Stimulated activated CD8-positive, alpha-beta memory T cell treated with anti-CD3 and anti-CD28 coated beads, Interleukin-15, amount 100 ng/mL, for 24 hours (primary cell): ENCODE measurements around the gene PITPNC1.
"Not testable (repeated sequence)": the region's sequence is repeated elsewhere in the genome, so short reads cannot be mapped to it uniquely, and the experiment has no call there.

Experiments used
- DNase-seq: peaks from one replicate; pipeline ENCODE4 v3.0.0-alpha.2; 2020; ENCODE audit warnings: low read depth

Gene PITPNC1

GRCh38 chr17:67376737-67377487 is at the start of gene PITPNC1:
Gene PITPNC1, plus strand, starts transcription at chr17:67377281.
- peak; percentile 65 for DNase-seq

GRCh38 chr17:67328026-67328425 is 49.1 kb upstream of the PITPNC1 start:
- DNase-seq: no peak

GRCh38 chr17:67331381-67332161 is 45.5 kb upstream of the PITPNC1 start:
- DNase-seq: not testable (repeated sequence)

- DNase-seq: not testable (repeated sequence)
These were observed 44.9 kb upstream of the PITPNC1 start for GRCh38 chr17:67332162-67332508.

GRCh38 chr17:67335245-67335835 is 41.7 kb upstream of the PITPNC1 start:
- no peak for DNase-seq

GRCh38 chr17:67336859-67337258 is 40.2 kb upstream of the PITPNC1 start:
- DNase-seq: no peak

- DNase-seq: not testable (repeated sequence)
These were observed 38.7 kb upstream of the PITPNC1 start for GRCh38 chr17:67338353-67338752.

- DNase-seq: no peak
These were observed 33.8 kb upstream of the PITPNC1 start for GRCh38 chr17:67343237-67343636.

- DNase-seq: no peak
These were observed 29.3 kb upstream of the PITPNC1 start for GRCh38 chr17:67347826-67348225.

GRCh38 chr17:67349420-67349819 is 27.7 kb upstream of the PITPNC1 start:
- no peak for DNase-seq

GRCh38 chr17:67353161-67353560 is 23.9 kb upstream of the PITPNC1 start:
- DNase-seq: no peak

GRCh38 chr17:67353929-67354574 is 23.0 kb upstream of the PITPNC1 start:
- DNase-seq: no peak

GRCh38 chr17:67358612-67359011 is 18.5 kb upstream of the PITPNC1 start:
- DNase-seq: no peak

- DNase-seq: no peak
These were observed 16.9 kb upstream of the PITPNC1 start for GRCh38 chr17:67359960-67360791.

GRCh38 chr17:67360880-67361279 is 16.2 kb upstream of the PITPNC1 start:
- DNase-seq: no peak

GRCh38 chr17:67362173-67362572 is 14.9 kb upstream of the PITPNC1 start:
- no peak for DNase-seq

- no peak for DNase-seq
These were observed 12.0 kb upstream of the PITPNC1 start for GRCh38 chr17:67364847-67365737.

GRCh38 chr17:67365738-67366192 is 11.3 kb upstream of the PITPNC1 start:
- no peak for DNase-seq

GRCh38 chr17:67366193-67367157 is 10.6 kb upstream of the PITPNC1 start, which contains the start of gene PSMD12:
Gene PSMD12, minus strand, starts transcription at chr17:67366577. Its CDS starts 58 bp downstream, at chr17:67366519.
- DNase-seq: peak; percentile 85
